ENCODE measurements around the gene TENM4.

TENM4 gene

GRCh38 chr11:78958444-78958843 is 482.4 kb downstream of the TENM4 start:
- DNase-seq, result no peak
- Histone ChIP-seq H3K4me1 (ENCODE audit: insufficient read depth, low read length) (no peaks in the 10 kb centered on the region), H3K4me2 (ENCODE audit: insufficient read depth, low read length) (no peak overlapping the region), H2AFZ (ENCODE audit: low read depth, low read length) (no peak overlapping the region), H3K79me2 (ENCODE audit: insufficient read depth, low read length) (no peaks in the 10 kb centered on the region), H3K36me3 (ENCODE audit: insufficient read depth, low read length) (no peaks in the 10 kb centered on the region), H3K27me3 (ENCODE audit: insufficient read depth, low read length, poor library complexity) (peaks cover 40% of the 10 kb centered on the region), H4K20me1 (ENCODE audit: insufficient read depth, low read length) (no peaks in the 10 kb centered on the region), H3K27ac (ENCODE audit: low read length) (no peak overlapping the region), H3K4me3 (ENCODE audit: low read depth in 1 of 2, low read length in 2 of 2) (no peak overlapping the region), H3K9ac (ENCODE audit: low read depth, low read length) (no peak overlapping the region), H3K9me3 (ENCODE audit: insufficient read depth, low read length, severe bottlenecking) (no peaks in the 10 kb centered on the region)
- no peak for ATAC-seq (ENCODE audit: insufficient read depth, low read depth)
- no peak for TF ChIP-seq CTCF (IDR thresholded peaks at IDR 0.05; ENCODE audit: borderline replicate concordance, extremely low read depth, low read length, poor library complexity, severe bottlenecking)
- TF ChIP-seq EZH2 (IDR thresholded peaks at IDR 0.05; ENCODE audit: borderline replicate concordance, low read depth, low read length, severe bottlenecking), result no peak

DNA sequence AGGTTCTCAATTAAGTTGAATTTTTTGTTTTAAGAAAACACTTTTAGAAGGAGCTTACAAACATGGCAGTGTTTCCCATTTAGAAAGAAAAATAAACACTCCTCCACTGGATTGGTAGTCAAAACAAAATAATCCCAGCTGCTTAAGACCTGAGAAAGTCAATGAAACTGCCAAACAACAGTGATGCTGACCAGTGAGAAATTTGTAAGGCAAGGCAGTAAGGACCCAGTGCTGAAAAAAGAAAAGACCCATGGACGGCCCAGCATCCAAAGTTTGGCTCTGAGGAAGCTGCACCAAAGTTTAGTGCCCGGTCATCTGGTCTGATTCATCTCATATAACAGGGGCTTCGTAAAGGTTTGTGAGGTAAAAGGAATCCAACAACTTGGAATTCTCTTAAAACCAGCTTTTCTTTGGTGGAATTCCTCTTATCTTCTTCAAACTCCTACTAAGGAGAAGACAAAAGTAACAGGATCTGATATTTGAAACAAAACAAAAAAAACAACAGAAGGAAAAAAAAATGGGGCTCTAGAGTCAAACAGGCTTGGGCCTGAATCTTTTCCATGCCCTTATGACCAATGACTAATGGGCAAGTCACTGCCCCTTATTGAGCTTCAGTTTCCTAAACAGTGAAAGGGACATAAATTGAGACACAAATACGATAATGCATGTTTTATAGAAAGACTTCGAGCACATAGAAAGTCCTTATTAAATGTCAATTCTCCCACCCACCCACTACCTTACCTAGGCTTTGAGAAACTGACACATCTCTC is 483.2 kb downstream of the TENM4 start:
- no peaks in the 10 kb centered on the region for H3K79me2 ChIP-seq (ENCODE audit: insufficient read depth, low read length)
- no peaks in the 10 kb centered on the region for H3K36me3 ChIP-seq (ENCODE audit: insufficient read depth, low read length)
- H3K27ac ChIP-seq (ENCODE audit: low read length), result no peak overlapping the region
- DNase-seq (no peak), ATAC-seq (ENCODE audit: insufficient read depth, low read depth) (no peak)
- peaks cover 40% of the 10 kb centered on the region for H3K27me3 ChIP-seq (ENCODE audit: insufficient read depth, low read length, poor library complexity)
- no peak overlapping the region for H2AFZ ChIP-seq (ENCODE audit: low read depth, low read length)
- no peak for TF ChIP-seq EZH2 (IDR thresholded peaks at IDR 0.05; ENCODE audit: borderline replicate concordance, low read depth, low read length, severe bottlenecking)
- TF ChIP-seq CTCF (IDR thresholded peaks at IDR 0.05; ENCODE audit: borderline replicate concordance, extremely low read depth, low read length, poor library complexity, severe bottlenecking), result no peak
- H3K4me2 ChIP-seq (ENCODE audit: insufficient read depth, low read length), result no peak overlapping the region
- H3K9ac ChIP-seq (ENCODE audit: low read depth, low read length), result no peak overlapping the region
- H3K4me1 ChIP-seq (ENCODE audit: insufficient read depth, low read length), result no peaks in the 10 kb centered on the region
- no peaks in the 10 kb centered on the region for H4K20me1 ChIP-seq (ENCODE audit: insufficient read depth, low read length)
- no peaks in the 10 kb centered on the region for H3K9me3 ChIP-seq (ENCODE audit: insufficient read depth, low read length, severe bottlenecking)
- no peak overlapping the region for H3K4me3 ChIP-seq (ENCODE audit: low read depth in 1 of 2, low read length in 2 of 2)

DNA sequence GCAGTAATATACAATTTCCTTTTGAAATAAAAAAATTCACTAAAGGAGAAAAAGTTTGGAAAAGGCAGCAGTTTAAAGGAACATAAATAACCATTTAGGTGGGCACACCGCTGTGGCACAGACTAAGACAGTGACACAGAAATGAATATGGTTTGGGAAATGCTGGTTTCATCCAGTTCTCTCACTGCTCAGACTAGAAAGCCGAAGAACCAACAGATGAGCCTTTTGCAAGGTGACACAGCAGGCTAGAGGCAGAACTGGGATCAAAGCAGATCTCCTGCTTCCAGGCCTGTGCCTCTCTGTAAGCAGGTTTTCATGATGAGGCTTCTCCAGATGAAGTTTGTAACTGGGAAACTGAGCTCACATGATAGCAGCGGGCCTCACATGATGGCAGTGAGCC is 486.1 kb downstream of the TENM4 start:
- DNase-seq, result no peak
- no peaks in the 10 kb centered on the region for H3K9me3 ChIP-seq (ENCODE audit: insufficient read depth, low read length, severe bottlenecking)
- no peaks in the 10 kb centered on the region for H3K79me2 ChIP-seq (ENCODE audit: insufficient read depth, low read length)
- H3K27ac ChIP-seq (ENCODE audit: low read length), result no peak overlapping the region
- no peaks in the 10 kb centered on the region for H4K20me1 ChIP-seq (ENCODE audit: insufficient read depth, low read length)
- no peaks in the 10 kb centered on the region for H3K36me3 ChIP-seq (ENCODE audit: insufficient read depth, low read length)
- no peak overlapping the region for H2AFZ ChIP-seq (ENCODE audit: low read depth, low read length)
- H3K27me3 ChIP-seq (ENCODE audit: insufficient read depth, low read length, poor library complexity), result peaks cover 68% of the 10 kb centered on the region
- no peaks in the 10 kb centered on the region for H3K4me1 ChIP-seq (ENCODE audit: insufficient read depth, low read length)
- no peak for TF ChIP-seq CTCF (IDR thresholded peaks at IDR 0.05; ENCODE audit: borderline replicate concordance, extremely low read depth, low read length, poor library complexity, severe bottlenecking)
- TF ChIP-seq EZH2 (IDR thresholded peaks at IDR 0.05; ENCODE audit: borderline replicate concordance, low read depth, low read length, severe bottlenecking), result no peak
- no peak for ATAC-seq (ENCODE audit: insufficient read depth, low read depth)
- H3K4me3 ChIP-seq (ENCODE audit: low read depth in 1 of 2, low read length in 2 of 2), result no peak overlapping the region
- H3K4me2 ChIP-seq (ENCODE audit: insufficient read depth, low read length), result no peak overlapping the region
- H3K9ac ChIP-seq (ENCODE audit: low read depth, low read length), result no peak overlapping the region

Measured in DND-41 (cell line).